SK-N-SH treated with all-trans-retinoic acid at 6 μM for 48 hours (cell line): Measurements from ENCODE around the gene CISD3.

Experiments
- ATAC-seq: fragments of 200-7000 bp; cut with Tn5 transposase; 3 replicates; pipeline ENCODE4 v1.9.1; 2020; ENCODE audit warnings: mild to moderate bottlenecking, moderate library complexity
- BACH2 ChIP-seq: fragments of 250-450 bp; sonication (Bioruptor Pico); IDR thresholded peaks from 2 replicates; pipeline ENCODE4 v1.9.0; 2021; ENCODE audit warnings: mild to moderate bottlenecking, borderline replicate concordance
- CREB5 ChIP-seq: fragments of 250-450 bp; sonication (Bioruptor Pico); IDR thresholded peaks from 2 replicates; pipeline ENCODE4 v1.5.1; 2020; ENCODE audit warnings: low read depth, mild to moderate bottlenecking, moderate library complexity
- CSDC2 ChIP-seq: fragments of 250-450 bp; sonication (Bioruptor Pico); IDR thresholded peaks from 2 replicates; pipeline ENCODE4 v1.5.0; 2020; ENCODE audit warnings: mild to moderate bottlenecking, moderate library complexity
- ESRRG ChIP-seq: fragments of 250-450 bp; sonication (Bioruptor Pico); IDR thresholded peaks from 2 replicates; pipeline ENCODE4 v1.6.1; 2021; ENCODE audit warnings: mild to moderate bottlenecking
- GLIS3 ChIP-seq: fragments of 250-450 bp; sonication (Bioruptor Pico); IDR thresholded peaks from 2 replicates; pipeline ENCODE4 v1.5.0; 2020; ENCODE audit warnings: mild to moderate bottlenecking, moderate library complexity
- OSR1 ChIP-seq: fragments of 250-450 bp; sonication (Bioruptor Pico); IDR thresholded peaks from 2 replicates; pipeline ENCODE4 v1.8.0; 2022; ENCODE audit warnings: moderate library complexity, mild to moderate bottlenecking, inconsistent platforms
- PPARA ChIP-seq: fragments of 250-450 bp; sonication (Bioruptor Pico); IDR thresholded peaks from 2 replicates; pipeline ENCODE4 v1.5.0; 2020; ENCODE audit warnings: mild to moderate bottlenecking, borderline replicate concordance
- RARB ChIP-seq: fragments of 250-450 bp; sonication (Bioruptor Pico); IDR thresholded peaks from 2 replicates; pipeline ENCODE4 v1.8.0; 2021; ENCODE audit warnings: mild to moderate bottlenecking, moderate library complexity
- SNAI2 ChIP-seq: fragments of 250-450 bp; sonication (Bioruptor Pico); IDR thresholded peaks from 2 replicates; pipeline ENCODE4 v1.5.0; 2020; ENCODE audit warnings: mild to moderate bottlenecking, moderate library complexity
- TCF4 ChIP-seq: fragments of 250-450 bp; sonication (Bioruptor Pico); IDR thresholded peaks from 2 replicates; pipeline ENCODE4 v1.8.0; 2021; ENCODE audit warnings: mild to moderate bottlenecking, moderate library complexity, borderline replicate concordance
- TOX ChIP-seq: fragments of 250-450 bp; sonication (Bioruptor Pico); IDR thresholded peaks from 2 replicates; pipeline ENCODE4 v1.8.0; 2021; ENCODE audit warnings: mild to moderate bottlenecking, moderate library complexity, borderline replicate concordance
- TSHZ2 ChIP-seq: fragments of 250-450 bp; sonication (Bioruptor Pico); IDR thresholded peaks from 2 replicates; pipeline ENCODE4 v1.5.0; 2020; ENCODE audit warnings: mild to moderate bottlenecking, moderate library complexity
- ZC3H10 ChIP-seq: fragments of 250-450 bp; sonication (Bioruptor Pico); IDR thresholded peaks from 2 replicates; pipeline ENCODE4 v1.5.1; 2021; ENCODE audit warnings: mild to moderate bottlenecking, moderate library complexity
- ZFP30 ChIP-seq: fragments of 450-650 bp; formaldehyde crosslinking; IDR thresholded peaks from 2 replicates; pipeline ENCODE4 v1.5.0; 2022; ENCODE audit warnings: mild to moderate bottlenecking, moderate library complexity
- ZNF565 ChIP-seq: fragments of 450-650 bp; formaldehyde crosslinking; conservative IDR thresholded peaks from 2 replicates; pipeline ENCODE4 v1.5.0; 2020; ENCODE audit warnings: low read depth, mild to moderate bottlenecking, moderate library complexity
- ZNF70 ChIP-seq: fragments of 450-650 bp; formaldehyde crosslinking; IDR thresholded peaks from 2 replicates; pipeline ENCODE4 v1.5.0; 2020; ENCODE audit warnings: mild to moderate bottlenecking, moderate library complexity
- ZNF8 ChIP-seq: fragments of 450-650 bp; formaldehyde crosslinking; IDR thresholded peaks from 2 replicates; pipeline ENCODE4 v1.5.0; 2020; ENCODE audit warnings: mild to moderate bottlenecking, moderate library complexity
- TF ChIP-seq, protein P1 (sequence below): fragments of 250-450 bp; sonication (Bioruptor Pico); IDR thresholded peaks from 2 replicates; pipeline ENCODE4 v1.8.0; 2021; ENCODE audit warnings: low read depth, mild to moderate bottlenecking, moderate library complexity, borderline replicate concordance
- TF ChIP-seq, protein P2 (sequence below): fragments of 250-450 bp; sonication (Bioruptor Pico); IDR thresholded peaks from 2 replicates; pipeline ENCODE4 v1.5.1; 2021; ENCODE audit warnings: mild to moderate bottlenecking, moderate library complexity
- TF ChIP-seq, protein P3 (sequence below): fragments of 250-450 bp; sonication (Bioruptor Pico); IDR thresholded peaks from 2 replicates; pipeline ENCODE4 v1.8.0; 2020; ENCODE audit warnings: mild to moderate bottlenecking, moderate library complexity, borderline replicate concordance

Gene CISD3

DNA sequence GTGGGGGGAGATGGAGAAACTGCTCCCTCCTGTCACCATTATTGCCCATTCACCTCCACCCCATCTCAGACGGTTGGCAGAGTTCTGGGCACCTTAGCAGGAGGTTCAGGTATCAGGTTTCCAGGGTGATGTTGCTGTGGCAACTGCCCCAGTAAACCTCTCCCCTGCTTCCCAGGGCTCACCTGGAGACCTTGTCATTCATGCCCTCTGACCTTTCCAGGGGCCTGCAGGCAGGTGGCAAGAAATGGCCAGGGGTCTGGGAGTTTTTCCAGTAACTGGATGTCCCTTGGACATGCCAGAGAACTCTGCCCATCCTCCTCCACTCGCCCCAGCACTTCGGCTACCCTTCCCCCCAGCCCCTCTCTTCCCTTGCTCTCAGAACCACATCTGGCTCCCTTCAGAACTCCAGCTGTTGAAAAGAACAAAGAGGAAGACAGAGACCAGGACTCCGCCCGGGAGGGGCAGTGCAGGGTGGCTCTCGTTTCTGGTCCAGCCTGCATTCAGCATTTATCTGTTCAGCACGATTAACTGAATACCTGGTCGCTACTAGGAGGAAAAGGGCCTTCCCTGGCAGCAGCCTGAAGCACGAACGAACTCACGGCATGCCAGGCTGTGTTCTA is 16.6 kb upstream of the CISD3 start:
- ATAC-seq = no peak
- TF ChIP-seq ZNF8 (CRISPR knock-in tag) (no peak), GLIS3 (CRISPR knock-in tag) (no peak), CSDC2 (CRISPR knock-in tag) (no peak), PPARA (CRISPR knock-in tag) (no peak), TSHZ2 (no peak), ZNF70 (CRISPR knock-in tag) (no peak), BACH2 (no peak), TCF4 (CRISPR knock-in tag) (no peak), TOX (CRISPR knock-in tag) (no peak), ESRRG (no peak), ZNF565 (no peak), CREB5 (no peak)
- TF ChIP-seq, protein P1, sequence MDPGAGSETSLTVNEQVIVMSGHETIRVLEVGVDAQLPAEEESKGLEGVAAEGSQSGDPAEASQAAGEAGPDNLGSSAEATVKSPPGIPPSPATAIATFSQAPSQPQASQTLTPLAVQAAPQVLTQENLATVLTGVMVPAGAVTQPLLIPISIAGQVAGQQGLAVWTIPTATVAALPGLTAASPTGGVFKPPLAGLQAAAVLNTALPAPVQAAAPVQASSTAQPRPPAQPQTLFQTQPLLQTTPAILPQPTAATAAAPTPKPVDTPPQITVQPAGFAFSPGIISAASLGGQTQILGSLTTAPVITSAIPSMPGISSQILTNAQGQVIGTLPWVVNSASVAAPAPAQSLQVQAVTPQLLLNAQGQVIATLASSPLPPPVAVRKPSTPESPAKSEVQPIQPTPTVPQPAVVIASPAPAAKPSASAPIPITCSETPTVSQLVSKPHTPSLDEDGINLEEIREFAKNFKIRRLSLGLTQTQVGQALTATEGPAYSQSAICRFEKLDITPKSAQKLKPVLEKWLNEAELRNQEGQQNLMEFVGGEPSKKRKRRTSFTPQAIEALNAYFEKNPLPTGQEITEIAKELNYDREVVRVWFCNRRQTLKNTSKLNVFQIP (CRISPR knock-in tag) = no peak
- TF ChIP-seq, protein P2, sequence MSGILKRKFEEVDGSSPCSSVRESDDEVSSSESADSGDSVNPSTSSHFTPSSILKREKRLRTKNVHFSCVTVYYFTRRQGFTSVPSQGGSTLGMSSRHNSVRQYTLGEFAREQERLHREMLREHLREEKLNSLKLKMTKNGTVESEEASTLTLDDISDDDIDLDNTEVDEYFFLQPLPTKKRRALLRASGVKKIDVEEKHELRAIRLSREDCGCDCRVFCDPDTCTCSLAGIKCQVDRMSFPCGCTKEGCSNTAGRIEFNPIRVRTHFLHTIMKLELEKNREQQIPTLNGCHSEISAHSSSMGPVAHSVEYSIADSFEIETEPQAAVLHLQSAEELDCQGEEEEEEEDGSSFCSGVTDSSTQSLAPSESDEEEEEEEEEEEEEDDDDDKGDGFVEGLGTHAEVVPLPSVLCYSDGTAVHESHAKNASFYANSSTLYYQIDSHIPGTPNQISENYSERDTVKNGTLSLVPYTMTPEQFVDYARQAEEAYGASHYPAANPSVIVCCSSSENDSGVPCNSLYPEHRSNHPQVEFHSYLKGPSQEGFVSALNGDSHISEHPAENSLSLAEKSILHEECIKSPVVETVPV (CRISPR knock-in tag) = no peak

GRCh38 chr17:38715216-38715943 is 14.8 kb upstream of the CISD3 start:
- TF ChIP-seq TOX (CRISPR knock-in tag) (no peak), OSR1 (no peak), ZC3H10 (CRISPR knock-in tag) (no peak), ZNF8 (CRISPR knock-in tag) (no peak), ZFP30 (no peak), ZNF70 (CRISPR knock-in tag) (no peak), SNAI2 (CRISPR knock-in tag) (no peak), RARB (CRISPR knock-in tag) (no peak)
- TF ChIP-seq, protein P3, sequence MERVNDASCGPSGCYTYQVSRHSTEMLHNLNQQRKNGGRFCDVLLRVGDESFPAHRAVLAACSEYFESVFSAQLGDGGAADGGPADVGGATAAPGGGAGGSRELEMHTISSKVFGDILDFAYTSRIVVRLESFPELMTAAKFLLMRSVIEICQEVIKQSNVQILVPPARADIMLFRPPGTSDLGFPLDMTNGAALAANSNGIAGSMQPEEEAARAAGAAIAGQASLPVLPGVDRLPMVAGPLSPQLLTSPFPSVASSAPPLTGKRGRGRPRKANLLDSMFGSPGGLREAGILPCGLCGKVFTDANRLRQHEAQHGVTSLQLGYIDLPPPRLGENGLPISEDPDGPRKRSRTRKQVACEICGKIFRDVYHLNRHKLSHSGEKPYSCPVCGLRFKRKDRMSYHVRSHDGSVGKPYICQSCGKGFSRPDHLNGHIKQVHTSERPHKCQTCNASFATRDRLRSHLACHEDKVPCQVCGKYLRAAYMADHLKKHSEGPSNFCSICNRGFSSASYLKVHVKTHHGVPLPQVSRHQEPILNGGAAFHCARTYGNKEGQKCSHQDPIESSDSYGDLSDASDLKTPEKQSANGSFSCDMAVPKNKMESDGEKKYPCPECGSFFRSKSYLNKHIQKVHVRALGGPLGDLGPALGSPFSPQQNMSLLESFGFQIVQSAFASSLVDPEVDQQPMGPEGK (CRISPR knock-in tag) = no peak
- TF ChIP-seq, protein P2 (CRISPR knock-in tag) = no peak
- ATAC-seq = no peak
